GM19324 (cell line): Measurements from ENCODE around the gene PRSS2.

ENCODE experiments used
- ATAC-seq: cut with Tn5 transposase; IDR thresholded peaks from one replicate; pipeline ENCODE4 v1.9.1; 2021; ENCODE audit warnings: mild to moderate bottlenecking, moderate library complexity; ENCODE audit not compliant: unreplicated experiment, low FRiP score

Gene PRSS2

GRCh38 chr7:142784716-142785115, 13.9 kb downstream of the PRSS2 start:
- ATAC-seq = no peak

- no peak for ATAC-seq
These were observed 15.1 kb downstream of the PRSS2 start for GRCh38 chr7:142785841-142786250.

- no peak for ATAC-seq
These were observed 16.4 kb downstream of the PRSS2 start for GRCh38 chr7:142787034-142787768.

GRCh38 chr7:142787783-142788182, 17.0 kb downstream of the PRSS2 start:
- ATAC-seq = no peak

- ATAC-seq = no peak
These were observed 17.8 kb downstream of the PRSS2 start for GRCh38 chr7:142788303-142789289.

GRCh38 chr7:142789441-142789840, 18.7 kb downstream of the PRSS2 start:
- ATAC-seq = no peak

- ATAC-seq = no peak
These were observed 19.3 kb downstream of the PRSS2 start for GRCh38 chr7:142790056-142790455.

- no peak for ATAC-seq
These were observed 19.8 kb downstream of the PRSS2 start for GRCh38 chr7:142790555-142790954.

GRCh38 chr7:142791502-142791901, 20.7 kb downstream of the PRSS2 start:
- ATAC-seq = no peak

- no peak for ATAC-seq
These were observed 21.4 kb downstream of the PRSS2 start for GRCh38 chr7:142792129-142792528.

GRCh38 chr7:142792593-142792992, 21.8 kb downstream of the PRSS2 start:
- no peak for ATAC-seq

GRCh38 chr7:142793156-142793555, 22.4 kb downstream of the PRSS2 start:
- no peak for ATAC-seq

- ATAC-seq = no peak
These were observed 24.6 kb downstream of the PRSS2 start for GRCh38 chr7:142795339-142795863.

GRCh38 chr7:142796001-142796500, 25.3 kb downstream of the PRSS2 start:
- ATAC-seq = no peak

GRCh38 chr7:142796501-142797390, 26.0 kb downstream of the PRSS2 start:
- ATAC-seq = no peak

- ATAC-seq = no peak
These were observed 26.9 kb downstream of the PRSS2 start for GRCh38 chr7:142797391-142798377.

GRCh38 chr7:142798451-142799436, 28.0 kb downstream of the PRSS2 start:
- no peak for ATAC-seq

GRCh38 chr7:142799437-142799835, 28.7 kb downstream of the PRSS2 start:
- no peak for ATAC-seq
